Kidney (tissue), 14 donors: ENCODE results near the gene FGF12. TPM values are rescaled to one million over a fixed set of nuclear protein-coding genes. Genes with fewer than 3 reads are reported as not detected.

Source experiments
- DNase-seq, 5 donors: peaks; one replicate each; pipeline ENCODE4 v3.0.0-alpha.2; 2013 to 2020
- FAIRE-seq: peaks from 2 replicates; lab custom pipeline; 2012; peaks lifted over from hg19 to GRCh38; lab: Jason Lieb, UNC
- H3K27ac ChIP-seq, 2 donors: one replicate each; pipeline ENCODE4 v1.7.0; 2013; ENCODE audit warnings: low read depth in 2 of 2, low read length in 2 of 2, inconsistent platforms in 1 of 2
- H3K27me3 ChIP-seq: one replicate; pipeline ENCODE4 v1.7.1; 2013; ENCODE audit warnings: low read length, inconsistent platforms; ENCODE audit not compliant: control insufficient read depth, insufficient read depth
- H3K36me3 ChIP-seq, 3 donors: one replicate each; pipeline versions ENCODE4 v1.7.0 to v1.7.1; 2013; ENCODE audit warnings: low read length in 3 of 3, control low read depth in 1 of 3, inconsistent platforms in 1 of 3; ENCODE audit not compliant: insufficient read depth in 3 of 3, control insufficient read depth in 2 of 3
- H3K4me1 ChIP-seq, 3 donors: one replicate each; pipeline versions ENCODE4 v1.7.0 to v1.7.1; 2013; ENCODE audit warnings: low read length in 3 of 3, inconsistent platforms in 1 of 3, low read depth in 1 of 3; ENCODE audit not compliant: control insufficient read depth in 2 of 3, insufficient read depth in 2 of 3
- H3K4me3 ChIP-seq, 3 donors: one replicate each; pipeline versions ENCODE4 v1.7.0 to v1.8.1; 2013; ENCODE audit warnings: low read length in 3 of 3, control low read depth in 1 of 3, inconsistent platforms in 1 of 3
- H3K9ac ChIP-seq, 3 donors: one replicate each; pipeline versions ENCODE4 v1.7.0 to v1.7.1; 2013; ENCODE audit warnings: low read length in 3 of 3, control low read depth in 1 of 3, inconsistent platforms in 1 of 3
- H3K9me3 ChIP-seq, 3 donors: one replicate each; pipeline versions ENCODE4 v1.7.0 to v1.7.1; 2013; ENCODE audit warnings: low read length in 3 of 3, control low read depth in 1 of 3, inconsistent platforms in 1 of 3; ENCODE audit not compliant: control insufficient read depth in 2 of 3, insufficient read depth in 1 of 3
- CTCF ChIP-seq: IDR thresholded peaks from 3 replicates; pipeline ENCODE4 v1.5.1; 2012; ENCODE audit warnings: mild to moderate bottlenecking, moderate library complexity, borderline replicate concordance; ENCODE audit not compliant: insufficient read depth; ENCODE audit errors: extremely low read depth
- intact Hi-C: fragments of 100-400 bp; cut with DNase I; formaldehyde crosslinking; loops from one replicate; pipeline ENCODE4 v1.11.1; 2022
- polyA plus RNA-seq: library from polyadenylated mRNA; stranded (reverse); fragments of 350-450 nt; fragmentation: Illumina TruSeq; extraction: RNeasy Lipid Tissue Mini Kit (QIAGEN cat#74804); gene quantifications from one replicate; pipeline ENCODE4 v1.2.3, GENCODE V29; 2014; ENCODE audit warnings: low read depth, low replicate concordance; ENCODE audit not compliant: insufficient read depth
- total RNA-seq: library from RNA; stranded (reverse); fragmentation: NEBNext Ultra II Directional; extraction: Animal tissue kit (Norgen Biotek cat#: 25700); gene quantifications from one replicate; pipeline ENCODE4 v1.2.1, GENCODE V29; 2021
- donor health status: control.
- donor health status: control.
- donor health status: control.
- donor health status: control.
- donor health status: control.
- donor health status: DM: yes; HTN: yes; CAD: no.
- donor health status: Normal renal cell carcinoma (clear cell type).

FGF12 gene
- total and polyA plus RNA-seq, 2 donors from 2014 or later, result 1.8 to 3.7 TPM

DNA sequence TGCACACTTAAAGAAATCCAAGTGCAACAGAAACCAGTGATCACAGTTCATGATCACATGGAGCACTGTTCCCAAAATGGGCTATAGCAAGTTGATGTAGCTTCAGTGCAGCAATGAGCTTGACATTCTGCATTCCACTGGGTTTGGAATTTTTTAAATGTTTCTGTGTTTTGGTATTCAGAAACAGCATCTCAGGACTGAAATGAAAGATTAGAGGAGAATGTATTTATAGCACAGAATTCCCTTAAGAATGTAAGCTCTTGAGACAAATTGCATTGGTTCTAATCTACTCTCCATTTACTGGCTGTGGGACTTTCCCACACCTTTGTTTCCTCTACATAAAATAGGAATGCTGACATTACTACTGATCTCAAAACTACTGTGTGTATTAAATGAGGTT is 162.7 kb downstream of the FGF12 start:
- Histone ChIP-seq H3K4me3 (no peak overlapping the region), H3K4me1 (no peaks in the 10 kb centered on the region), H3K36me3 (no peaks in the 10 kb centered on the region), H3K27ac (no peak overlapping the region), H3K9ac (no peak overlapping the region), H3K27me3 (no peaks in the 10 kb centered on the region), H3K9me3 (no peaks in the 10 kb centered on the region)
- FAIRE-seq, result no peak
- intact Hi-C loops, result no loop called here
- no peak for DNase-seq
- no peak for TF ChIP-seq CTCF

- no peaks in the 10 kb centered on the region for H3K27me3 ChIP-seq
- no peak for TF ChIP-seq CTCF
- H3K4me3 ChIP-seq, result no peak overlapping the region
- no peak overlapping the region for H3K9ac ChIP-seq
- FAIRE-seq (no peak), DNase-seq (no peak)
- H3K36me3 ChIP-seq, result no peaks in the 10 kb centered on the region
- no peaks in the 10 kb centered on the region for H3K4me1 ChIP-seq
- no peak overlapping the region for H3K27ac ChIP-seq
- intact Hi-C loops, result no loop called here
- no peaks in the 10 kb centered on the region for H3K9me3 ChIP-seq
Measured at GRCh38 chr3:192563417-192563816, 163.9 kb downstream of the FGF12 start.

- TF ChIP-seq CTCF, result no peak
- Histone ChIP-seq H3K27me3 (no peaks in the 10 kb centered on the region), H3K36me3 (no peaks in the 10 kb centered on the region), H3K9me3 (peaks cover 0 to 5% (median 0%) of the 10 kb centered on the region in 3 donors), H3K4me3 (no peak overlapping the region), H3K4me1 (no peaks in the 10 kb centered on the region), H3K27ac (no peak overlapping the region), H3K9ac (no peak overlapping the region)
- DNase-seq (no peak), FAIRE-seq (no peak)
- intact Hi-C loops, result no loop called here
Measured at GRCh38 chr3:192553707-192554106, 173.6 kb downstream of the FGF12 start.

DNA sequence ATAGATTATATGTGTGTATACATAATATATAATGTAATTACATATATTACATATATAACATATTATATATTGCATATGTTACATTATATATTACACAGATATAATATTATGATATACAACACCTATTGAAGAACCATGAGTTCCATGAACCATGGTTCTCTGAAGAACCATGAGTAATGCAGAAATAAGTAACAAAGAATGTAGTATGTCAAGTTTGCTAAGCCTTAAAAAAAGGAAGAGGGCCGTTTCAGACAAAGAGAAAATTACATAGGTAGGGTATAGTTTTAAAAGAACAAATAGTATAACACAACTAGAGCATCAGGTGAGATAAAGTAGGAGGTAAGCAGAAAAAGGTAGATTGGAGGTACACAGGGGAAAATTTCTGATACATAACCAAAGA is 177.0 kb downstream of the FGF12 start:
- Histone ChIP-seq H3K9ac (no peak overlapping the region), H3K27ac (no peak overlapping the region), H3K36me3 (no peaks in the 10 kb centered on the region), H3K4me1 (no peaks in the 10 kb centered on the region), H3K4me3 (no peak overlapping the region), H3K9me3 (no peaks in the 10 kb centered on the region), H3K27me3 (no peaks in the 10 kb centered on the region)
- FAIRE-seq, result peak; percentile 3
- intact Hi-C loops, result no loop called here
- DNase-seq, result no peak
- no peak for TF ChIP-seq CTCF
